Measurements from ENCODE around the gene KIF4A.
A peak's percentile ranks its signal among the peaks of the same experiment; 100 is the strongest.

The KIF4A gene

DNA sequence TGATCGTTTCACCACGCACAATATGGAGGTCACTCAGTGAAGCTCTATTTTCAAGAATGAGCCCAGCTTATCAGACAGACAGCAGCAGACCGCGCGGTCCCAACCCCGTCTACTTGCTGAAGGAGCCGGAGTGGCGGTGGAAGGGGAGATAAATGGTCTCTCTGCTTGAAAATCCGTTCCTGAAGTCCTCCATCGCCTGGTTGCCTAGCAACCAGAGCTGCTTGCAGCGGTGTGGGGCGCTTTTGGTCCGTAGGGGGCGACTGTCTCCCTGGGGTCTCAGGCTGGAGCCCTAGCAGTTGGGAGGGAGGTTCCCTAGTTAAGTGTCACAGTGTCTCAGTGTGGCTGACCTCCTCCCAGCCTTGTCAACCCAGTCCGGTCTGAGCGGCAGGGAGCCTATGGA, 146.4 kb downstream of the KIF4A start:
- Histone ChIP-seq H3K36me3 (ENCODE audit: control insufficient read depth, insufficient read depth, low read length) (no peaks in the 10 kb centered on the region), H3K9me3 (ENCODE audit: control insufficient read depth, insufficient read depth, low read length) (no peaks in the 10 kb centered on the region), H3K27me3 (ENCODE audit: control insufficient read depth, insufficient read depth, low read length) (no peaks in the 10 kb centered on the region), H3K4me3 (ENCODE audit: low read length) (no peak overlapping the region), H3K4me1 (ENCODE audit: control insufficient read depth, insufficient read depth, low read length) (peaks cover 2% of the 10 kb centered on the region; the same call in 1 of the 2 replicates), H3K27ac (ENCODE audit: low read length) (no peak overlapping the region)
- no peak for DNase-seq (ENCODE audit: low read depth, low spot score)
- no CpG with 5 or more reads among the region's 16 CpGs for WGBS (ENCODE audit: insufficient coverage, insufficient read length)

DNA sequence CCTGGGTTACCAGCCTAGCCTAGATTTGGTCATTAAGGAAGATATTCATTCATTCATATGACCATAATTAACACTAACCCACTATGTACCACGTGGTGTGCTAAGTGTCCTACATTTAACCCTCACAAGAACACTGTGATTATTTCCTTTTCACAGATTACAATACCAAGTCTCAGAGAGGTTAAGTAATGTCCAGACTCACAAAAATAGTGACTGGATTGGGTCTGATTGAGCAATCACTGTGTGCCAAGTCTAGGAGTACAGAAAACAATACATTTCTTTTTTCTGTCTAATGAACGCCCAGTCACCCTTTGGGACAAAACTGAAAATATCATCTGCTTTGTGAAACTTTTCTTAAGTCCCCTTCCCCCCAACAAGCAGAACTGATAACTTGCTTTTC, 147.1 kb downstream of the KIF4A start:
- peaks cover 2% of the 10 kb centered on the region; the same call in 1 of the 2 replicates for H3K4me1 ChIP-seq (ENCODE audit: control insufficient read depth, insufficient read depth, low read length)
- no peak overlapping the region for H3K27ac ChIP-seq (ENCODE audit: low read length)
- no peaks in the 10 kb centered on the region for H3K9me3 ChIP-seq (ENCODE audit: control insufficient read depth, insufficient read depth, low read length)
- no peak for DNase-seq (ENCODE audit: low read depth, low spot score)
- no CpG with 5 or more reads among the region's 2 CpGs for WGBS (ENCODE audit: insufficient coverage, insufficient read length)
- H3K4me3 ChIP-seq (ENCODE audit: low read length) = no peak overlapping the region
- H3K36me3 ChIP-seq (ENCODE audit: control insufficient read depth, insufficient read depth, low read length) = no peaks in the 10 kb centered on the region
- H3K27me3 ChIP-seq (ENCODE audit: control insufficient read depth, insufficient read depth, low read length) = no peaks in the 10 kb centered on the region

DNA sequence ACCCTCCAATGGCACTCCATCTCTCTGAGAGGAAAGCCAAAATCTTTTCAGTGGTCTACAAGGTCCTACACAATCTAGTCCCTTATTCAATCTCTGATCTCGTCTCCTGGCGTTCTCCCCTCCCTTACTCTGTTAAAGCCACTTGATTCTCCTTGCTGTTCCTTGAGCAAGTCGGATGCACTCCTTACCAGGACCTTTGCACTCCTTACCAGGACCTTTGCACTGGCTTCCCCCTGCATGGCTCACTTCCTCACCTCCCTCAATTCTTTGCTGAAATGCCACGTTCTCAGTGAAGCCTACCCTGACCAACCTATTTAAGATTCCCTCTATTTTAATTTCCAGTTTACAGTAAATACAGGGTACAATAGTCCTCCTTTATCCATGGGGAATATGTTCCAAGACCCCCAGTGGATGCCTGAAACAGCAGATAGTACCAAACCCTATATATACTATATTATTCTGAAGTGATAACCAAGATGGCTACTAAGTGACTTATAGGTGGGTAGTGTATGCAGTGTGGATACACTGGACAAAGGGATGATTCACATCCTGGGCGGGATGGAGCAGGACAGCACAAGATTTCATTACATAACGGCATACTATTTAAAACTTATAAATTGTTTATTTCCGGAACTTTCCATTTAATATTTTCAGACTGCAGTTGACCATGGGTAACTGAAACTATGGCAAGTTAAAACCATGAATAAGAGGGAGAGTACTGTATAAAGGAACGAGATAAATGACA, 148.2 kb downstream of the KIF4A start:
- no peak for DNase-seq (ENCODE audit: low read depth, low spot score)
- H3K27me3 ChIP-seq (ENCODE audit: control insufficient read depth, insufficient read depth, low read length) = no peaks in the 10 kb centered on the region
- H3K36me3 ChIP-seq (ENCODE audit: control insufficient read depth, insufficient read depth, low read length) = no peaks in the 10 kb centered on the region
- no peaks in the 10 kb centered on the region for H3K9me3 ChIP-seq (ENCODE audit: control insufficient read depth, insufficient read depth, low read length)
- H3K27ac ChIP-seq (ENCODE audit: low read length) = no peak overlapping the region
- no peak overlapping the region for H3K4me3 ChIP-seq (ENCODE audit: low read length)
- H3K4me1 ChIP-seq (ENCODE audit: control insufficient read depth, insufficient read depth, low read length) = peaks cover 2% of the 10 kb centered on the region; the same call in 1 of the 2 replicates
- WGBS (ENCODE audit: insufficient coverage, insufficient read length) = no CpG with 5 or more reads among the region's 8 CpGs

DNA sequence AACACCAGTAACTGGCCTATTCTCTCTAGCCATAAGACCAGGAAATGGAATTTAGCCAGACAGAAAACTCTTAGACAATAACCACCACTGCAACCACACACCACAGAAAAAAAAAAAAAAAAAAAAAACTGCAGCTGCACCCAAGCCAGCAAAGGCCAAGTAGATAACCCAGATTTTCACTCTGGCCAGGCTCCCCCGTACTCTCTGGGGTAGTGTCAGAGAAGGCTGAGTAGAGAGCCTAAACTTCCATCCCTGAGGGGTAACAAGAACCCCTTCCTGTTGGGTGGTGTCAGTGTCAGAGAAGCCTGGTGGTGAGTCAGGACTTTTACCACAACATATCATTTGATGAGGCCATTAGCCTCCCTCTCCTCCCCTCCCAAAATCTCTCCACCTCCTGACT, 149.1 kb downstream of the KIF4A start:
- Histone ChIP-seq H3K36me3 (ENCODE audit: control insufficient read depth, insufficient read depth, low read length) (no peaks in the 10 kb centered on the region), H3K4me1 (ENCODE audit: control insufficient read depth, insufficient read depth, low read length) (peaks cover 2% of the 10 kb centered on the region; the same call in 1 of the 2 replicates), H3K9me3 (ENCODE audit: control insufficient read depth, insufficient read depth, low read length) (no peaks in the 10 kb centered on the region), H3K4me3 (ENCODE audit: low read length) (no peak overlapping the region), H3K27me3 (ENCODE audit: control insufficient read depth, insufficient read depth, low read length) (no peaks in the 10 kb centered on the region), H3K27ac (ENCODE audit: low read length) (no peak overlapping the region)
- DNase-seq (ENCODE audit: low read depth, low spot score) = no peak
- no CpG with 5 or more reads among the region's 1 CpG for WGBS (ENCODE audit: insufficient coverage, insufficient read length)

DNA sequence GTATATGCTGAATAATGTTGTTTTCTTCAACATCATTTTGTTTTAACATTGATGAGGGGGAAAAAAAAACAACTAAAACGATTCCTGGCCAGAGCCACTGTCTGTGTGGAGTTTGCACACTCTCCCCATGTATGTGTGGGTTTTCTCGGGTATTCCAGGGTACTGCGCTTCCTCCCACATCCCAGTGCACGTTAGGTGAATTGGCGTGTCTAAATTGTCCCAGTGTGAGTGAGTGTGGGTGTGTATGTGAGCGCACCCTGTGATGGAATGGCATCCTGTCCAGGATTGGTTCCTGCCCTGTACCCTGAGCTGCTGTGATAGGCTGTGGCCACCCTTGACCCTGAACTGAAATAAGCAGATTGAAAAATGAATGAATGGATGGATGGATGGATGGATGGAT, 152.3 kb downstream of the KIF4A start:
- DNase-seq (ENCODE audit: low read depth, low spot score) = no peak
- Histone ChIP-seq H3K9me3 (ENCODE audit: control insufficient read depth, insufficient read depth, low read length) (no peaks in the 10 kb centered on the region), H3K27me3 (ENCODE audit: control insufficient read depth, insufficient read depth, low read length) (no peaks in the 10 kb centered on the region), H3K36me3 (ENCODE audit: control insufficient read depth, insufficient read depth, low read length) (no peaks in the 10 kb centered on the region), H3K4me3 (ENCODE audit: low read length) (no peak overlapping the region), H3K4me1 (ENCODE audit: control insufficient read depth, insufficient read depth, low read length) (no peaks in the 10 kb centered on the region), H3K27ac (ENCODE audit: low read length) (no peak overlapping the region)
- WGBS (ENCODE audit: insufficient coverage, insufficient read length) = no CpG with 5 or more reads among the region's 6 CpGs

DNA sequence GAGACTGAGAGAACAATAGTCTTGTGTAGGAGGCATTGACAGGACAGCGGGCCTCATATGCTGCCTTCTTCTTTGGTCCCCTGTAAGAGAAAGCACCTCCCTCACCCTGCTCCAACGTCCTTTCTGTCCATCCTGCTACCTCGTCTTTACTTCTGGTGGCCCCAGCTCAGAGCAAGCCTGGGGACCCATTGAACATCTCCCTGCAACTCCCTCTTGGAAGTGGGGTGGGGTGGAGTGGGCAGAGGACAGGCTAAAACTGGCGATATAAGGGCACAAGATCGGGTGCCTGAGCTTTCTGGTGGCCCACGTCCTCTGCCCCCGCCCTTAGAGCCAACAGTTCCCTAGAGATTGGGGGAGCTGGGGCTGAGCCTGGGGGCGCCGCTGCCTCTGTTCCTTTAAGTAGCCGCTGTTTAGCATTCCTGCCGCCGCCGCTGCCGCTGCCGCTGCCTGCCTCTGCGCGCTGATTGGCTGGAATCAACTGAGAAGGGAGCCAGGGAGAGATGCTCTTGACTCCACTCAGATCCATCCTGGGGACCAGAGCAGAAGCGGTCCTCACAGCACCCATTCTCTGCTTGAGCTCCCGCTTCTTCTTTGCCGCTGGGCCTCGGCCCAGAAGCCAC, 154.5 kb downstream of the KIF4A start, which contains the start of gene DLG3:
Gene DLG3, plus strand, starts transcription at position 510 of the 620 bp plus-strand sequence. CDS start 367 bp downstream, outside the sequence.
- no CpG with 5 or more reads among the region's 21 CpGs for WGBS (ENCODE audit: insufficient coverage, insufficient read length)
- Histone ChIP-seq H3K36me3 (ENCODE audit: control insufficient read depth, insufficient read depth, low read length) (no peaks in the 10 kb centered on the region), H3K4me1 (ENCODE audit: control insufficient read depth, insufficient read depth, low read length) (no peaks in the 10 kb centered on the region), H3K4me3 (ENCODE audit: low read length) (peak within 1 kb of the TSS; percentile 22; the same call in 1 of the 2 replicates), H3K27ac (ENCODE audit: low read length) (no peak within 1 kb of the TSS), H3K27me3 (ENCODE audit: control insufficient read depth, insufficient read depth, low read length) (no peaks in the 10 kb centered on the region), H3K9me3 (ENCODE audit: control insufficient read depth, insufficient read depth, low read length) (no peaks in the 10 kb centered on the region)
- no peak for DNase-seq (ENCODE audit: low read depth, low spot score)

DNA sequence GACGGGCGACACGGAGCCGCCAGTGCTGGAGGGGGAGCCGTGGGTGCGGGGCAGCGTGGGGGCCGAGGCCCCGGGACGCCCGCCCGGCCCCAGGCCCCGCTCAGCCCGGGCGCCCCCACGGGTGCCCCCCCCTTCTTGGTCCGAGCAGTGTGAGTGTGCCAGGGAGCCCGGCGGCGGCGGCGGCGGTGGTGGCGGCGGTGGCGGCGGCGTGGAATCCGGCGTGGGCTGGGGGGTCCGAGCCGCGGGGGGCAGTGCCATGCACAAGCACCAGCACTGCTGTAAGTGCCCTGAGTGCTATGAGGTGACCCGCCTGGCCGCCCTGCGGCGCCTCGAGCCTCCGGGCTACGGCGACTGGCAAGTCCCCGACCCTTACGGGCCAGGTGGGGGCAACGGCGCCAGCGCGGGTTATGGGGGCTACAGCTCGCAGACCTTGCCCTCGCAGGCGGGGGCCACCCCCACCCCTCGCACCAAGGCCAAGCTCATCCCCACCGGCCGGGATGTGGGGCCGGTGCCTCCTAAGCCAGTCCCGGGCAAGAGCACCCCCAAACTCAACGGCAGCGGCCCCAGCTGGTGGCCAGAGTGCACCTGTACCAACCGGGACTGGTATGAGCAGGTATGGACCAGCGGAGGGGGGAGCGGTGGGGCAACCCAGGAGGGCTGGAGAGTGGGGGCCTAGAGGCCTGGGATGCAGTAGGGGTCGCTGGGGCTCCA, 155.2 kb downstream of the KIF4A start:
- Histone ChIP-seq H3K4me1 (ENCODE audit: control insufficient read depth, insufficient read depth, low read length) (no peaks in the 10 kb centered on the region), H3K27ac (ENCODE audit: low read length) (no peak overlapping the region), H3K9me3 (ENCODE audit: control insufficient read depth, insufficient read depth, low read length) (no peaks in the 10 kb centered on the region), H3K4me3 (ENCODE audit: low read length) (peak overlapping the region; percentile 22; the same call in 1 of the 2 replicates), H3K27me3 (ENCODE audit: control insufficient read depth, insufficient read depth, low read length) (no peaks in the 10 kb centered on the region), H3K36me3 (ENCODE audit: control insufficient read depth, insufficient read depth, low read length) (no peaks in the 10 kb centered on the region)
- no peak for DNase-seq (ENCODE audit: low read depth, low spot score)
- no CpG with 5 or more reads among the region's 61 CpGs for WGBS (ENCODE audit: insufficient coverage, insufficient read length)

DNA sequence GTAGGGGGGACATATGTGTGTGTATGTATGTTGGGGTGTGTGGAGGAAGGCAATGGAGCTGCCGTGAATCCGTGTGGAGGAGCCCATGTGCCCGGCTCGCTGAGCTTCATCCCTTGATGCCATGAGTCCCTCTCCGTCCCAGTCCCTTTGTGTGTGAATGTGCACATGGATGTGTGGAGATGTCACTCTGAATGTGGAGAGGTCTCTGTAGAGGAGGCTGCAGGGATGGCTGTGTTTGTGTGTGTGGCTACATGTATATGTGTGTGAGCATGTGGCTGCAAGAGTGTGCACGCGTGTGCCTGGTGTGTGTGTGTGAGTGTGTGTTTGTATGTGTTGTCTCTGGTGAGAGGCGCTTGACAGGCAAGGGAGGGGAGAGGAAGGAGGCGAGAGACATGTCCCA, 156.0 kb downstream of the KIF4A start:
- no peaks in the 10 kb centered on the region for H3K27me3 ChIP-seq (ENCODE audit: control insufficient read depth, insufficient read depth, low read length)
- DNase-seq (ENCODE audit: low read depth, low spot score) = no peak
- H3K36me3 ChIP-seq (ENCODE audit: control insufficient read depth, insufficient read depth, low read length) = no peaks in the 10 kb centered on the region
- no peak overlapping the region for H3K4me3 ChIP-seq (ENCODE audit: low read length)
- no peak overlapping the region for H3K27ac ChIP-seq (ENCODE audit: low read length)
- no peaks in the 10 kb centered on the region for H3K4me1 ChIP-seq (ENCODE audit: control insufficient read depth, insufficient read depth, low read length)
- WGBS (ENCODE audit: insufficient coverage, insufficient read length) = no CpG with 5 or more reads among the region's 9 CpGs
- H3K9me3 ChIP-seq (ENCODE audit: control insufficient read depth, insufficient read depth, low read length) = no peaks in the 10 kb centered on the region

DNA sequence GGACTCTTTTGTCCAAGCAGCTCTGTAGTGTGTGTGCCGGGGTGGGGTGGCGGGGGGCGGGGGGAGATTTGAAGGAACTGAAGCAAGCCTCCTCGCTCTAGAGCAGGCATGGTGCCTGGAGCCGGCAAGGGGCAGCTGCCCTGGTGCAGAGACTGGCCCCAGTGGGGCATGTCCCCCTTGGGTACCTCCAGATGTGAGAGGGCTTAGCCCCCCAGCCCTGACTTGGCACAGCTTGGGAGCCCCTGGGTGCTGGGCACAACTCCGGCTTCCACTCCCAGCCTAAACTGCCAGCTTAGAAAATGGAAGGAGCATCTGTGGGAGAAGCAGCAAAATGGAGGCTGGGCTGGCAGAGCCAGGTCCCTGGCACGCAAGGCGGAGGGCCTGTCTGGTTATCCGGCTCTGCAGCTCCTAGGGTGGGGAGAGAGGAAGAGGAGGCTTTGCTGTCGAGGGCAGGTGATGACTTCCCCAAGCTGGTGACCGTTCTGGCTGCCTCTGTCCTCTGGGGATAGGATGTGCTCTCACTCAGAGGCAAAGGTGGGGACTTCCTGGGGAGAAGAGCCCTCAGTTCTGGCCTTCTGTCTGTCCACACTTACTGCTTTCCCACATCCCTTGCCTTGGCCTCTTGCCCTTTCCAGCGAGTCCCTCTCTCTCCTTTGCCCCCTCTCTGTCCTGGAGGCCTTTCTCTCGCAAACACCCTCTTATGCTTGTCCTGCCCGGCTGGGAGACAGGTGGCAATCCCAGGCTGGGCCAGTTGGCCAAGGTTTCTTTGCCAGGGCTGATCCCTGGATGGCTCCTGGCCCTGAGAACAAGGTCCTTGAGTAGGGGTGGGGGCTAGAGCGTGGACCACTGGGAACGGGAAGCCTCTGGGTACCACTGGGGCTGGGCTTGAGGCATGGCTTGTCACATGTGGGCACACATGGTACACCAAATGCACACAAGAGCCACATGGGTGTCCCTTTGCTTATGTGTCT, 156.8 kb downstream of the KIF4A start:
- Histone ChIP-seq H3K4me3 (ENCODE audit: low read length) (no peak overlapping the region), H3K4me1 (ENCODE audit: control insufficient read depth, insufficient read depth, low read length) (no peaks in the 10 kb centered on the region), H3K27ac (ENCODE audit: low read length) (no peak overlapping the region), H3K36me3 (ENCODE audit: control insufficient read depth, insufficient read depth, low read length) (no peaks in the 10 kb centered on the region), H3K9me3 (ENCODE audit: control insufficient read depth, insufficient read depth, low read length) (no peaks in the 10 kb centered on the region), H3K27me3 (ENCODE audit: control insufficient read depth, insufficient read depth, low read length) (no peaks in the 10 kb centered on the region)
- DNase-seq (ENCODE audit: low read depth, low spot score) = no peak
- no CpG with 5 or more reads among the region's 16 CpGs for WGBS (ENCODE audit: insufficient coverage, insufficient read length)

Data from iPS DF 6.9 (cell line).